ENCODE measurements around the gene DTX1.

DNA sequence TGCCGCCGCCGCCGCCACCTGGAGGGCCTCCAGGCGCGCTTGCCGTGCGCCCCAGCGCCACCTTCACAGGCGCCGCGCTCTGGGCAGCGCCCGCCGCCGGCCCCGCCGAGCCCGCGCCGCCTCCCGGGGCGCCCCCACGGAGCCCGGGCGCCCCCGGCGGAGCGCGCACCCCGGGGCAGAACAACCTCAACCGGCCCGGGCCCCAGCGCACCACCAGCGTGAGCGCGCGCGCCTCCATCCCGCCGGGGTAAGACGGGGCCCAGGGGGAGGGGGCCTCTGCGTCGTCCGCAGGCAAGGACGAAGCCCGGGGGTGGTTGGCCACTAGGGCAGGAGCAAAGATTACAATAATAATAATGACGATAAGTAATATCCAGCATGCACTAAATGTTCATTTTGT lies 21.3 kb downstream of the DTX1 start:
- TF ChIP-seq, protein P1, sequence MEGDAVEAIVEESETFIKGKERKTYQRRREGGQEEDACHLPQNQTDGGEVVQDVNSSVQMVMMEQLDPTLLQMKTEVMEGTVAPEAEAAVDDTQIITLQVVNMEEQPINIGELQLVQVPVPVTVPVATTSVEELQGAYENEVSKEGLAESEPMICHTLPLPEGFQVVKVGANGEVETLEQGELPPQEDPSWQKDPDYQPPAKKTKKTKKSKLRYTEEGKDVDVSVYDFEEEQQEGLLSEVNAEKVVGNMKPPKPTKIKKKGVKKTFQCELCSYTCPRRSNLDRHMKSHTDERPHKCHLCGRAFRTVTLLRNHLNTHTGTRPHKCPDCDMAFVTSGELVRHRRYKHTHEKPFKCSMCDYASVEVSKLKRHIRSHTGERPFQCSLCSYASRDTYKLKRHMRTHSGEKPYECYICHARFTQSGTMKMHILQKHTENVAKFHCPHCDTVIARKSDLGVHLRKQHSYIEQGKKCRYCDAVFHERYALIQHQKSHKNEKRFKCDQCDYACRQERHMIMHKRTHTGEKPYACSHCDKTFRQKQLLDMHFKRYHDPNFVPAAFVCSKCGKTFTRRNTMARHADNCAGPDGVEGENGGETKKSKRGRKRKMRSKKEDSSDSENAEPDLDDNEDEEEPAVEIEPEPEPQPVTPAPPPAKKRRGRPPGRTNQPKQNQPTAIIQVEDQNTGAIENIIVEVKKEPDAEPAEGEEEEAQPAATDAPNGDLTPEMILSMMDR (conservative IDR thresholded peaks at IDR 0.05; ENCODE audit: low read depth, low read length) = no peak
- TF ChIP-seq EZH2 (IDR thresholded peaks at IDR 0.05; ENCODE audit: borderline replicate concordance, low read depth, low read length, poor library complexity, severe bottlenecking) = no peak
